ENCODE data around the gene SNX33. TPM values are rescaled to one million over a fixed set of nuclear protein-coding genes. Genes with fewer than 3 reads are reported as not detected.
A peak's percentile ranks its signal among the peaks of the same experiment; 100 is the strongest.
"Not testable (repeated sequence)": the region's sequence is repeated elsewhere in the genome, so short reads cannot be mapped to it uniquely, and the experiment has no call there.

SNX33 gene
- total RNA-seq, 1 donor from 2014 or later, result 14.5 TPM

GRCh38 chr15:75702436-75702835 lies 54.7 kb downstream of the SNX33 start:
- DNase-seq, result no peak

GRCh38 chr15:75703440-75704262 lies 55.9 kb downstream of the SNX33 start:
- not testable (repeated sequence) for DNase-seq

- no peak for DNase-seq
Observed at GRCh38 chr15:75704263-75704615, 56.5 kb downstream of the SNX33 start.

GRCh38 chr15:75704618-75705017 lies 56.9 kb downstream of the SNX33 start:
- DNase-seq, result no peak

GRCh38 chr15:75705375-75705774 lies 57.7 kb downstream of the SNX33 start:
- DNase-seq, result not testable (repeated sequence)

- DNase-seq, result no peak
Observed at GRCh38 chr15:75705854-75706681, 58.4 kb downstream of the SNX33 start.

- no peak for DNase-seq
Observed at GRCh38 chr15:75706682-75706954, 58.9 kb downstream of the SNX33 start.

GRCh38 chr15:75709458-75709857 lies 61.7 kb downstream of the SNX33 start:
- DNase-seq, result peak; percentile 96

GRCh38 chr15:75710874-75711273 lies 63.2 kb downstream of the SNX33 start:
- not testable (repeated sequence) for DNase-seq

GRCh38 chr15:75711495-75711894 lies 63.8 kb downstream of the SNX33 start:
- peak; percentile 71 for DNase-seq

Other genes with a start within 250 kb of the SNX33 start
- gene SIN3A, start 196.2 kb upstream of the SNX33 start, total RNA-seq, result 48.2 TPM
- 22.9 TPM for gene PTPN9, start 68.6 kb upstream of the SNX33 start, total RNA-seq
- gene SNUPN, start 22.2 kb upstream of the SNX33 start, total RNA-seq, result 18.3 TPM
- 74.9 TPM for gene IMP3, start 7.7 kb upstream of the SNX33 start, total RNA-seq
- gene CSPG4, start 64.9 kb downstream of the SNX33 start, total RNA-seq, result 246 TPM
- gene UBE2Q2, start 195.5 kb downstream of the SNX33 start, total RNA-seq, result 51.0 TPM